HG02981 (cell line): ENCODE results near the gene PIK3R3.
"Not testable (repeated sequence)": the region's sequence is repeated elsewhere in the genome, so short reads cannot be mapped to it uniquely, and the experiment has no call there.

ENCODE experiments used
- ATAC-seq: cut with Tn5 transposase; IDR thresholded peaks from one replicate; pipeline ENCODE4 v1.9.1; 2021; ENCODE audit warnings: mild to moderate bottlenecking, moderate library complexity; ENCODE audit not compliant: unreplicated experiment

Gene PIK3R3

DNA sequence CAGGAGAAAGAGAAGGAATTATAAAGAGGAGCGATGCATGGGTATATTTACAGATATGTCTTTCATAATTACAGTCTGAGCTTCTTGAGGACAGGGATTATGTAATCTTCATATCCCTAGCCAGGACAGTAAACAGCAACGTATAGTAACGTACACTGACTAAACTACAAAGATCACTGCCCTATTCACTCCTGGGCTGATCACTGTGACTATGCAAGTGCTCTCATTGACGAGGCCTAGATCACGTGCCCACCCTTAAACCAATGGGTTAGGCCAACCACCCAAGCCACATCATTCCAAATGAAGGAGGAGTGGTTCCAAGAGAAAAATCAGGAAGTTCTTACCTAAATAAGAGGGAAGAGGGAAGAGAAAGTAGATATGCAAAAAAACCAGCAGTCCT lies 18.5 kb downstream of the PIK3R3 start:
- ATAC-seq, result no peak

GRCh38 chr1:46112108-46112507 lies 20.3 kb downstream of the PIK3R3 start:
- ATAC-seq, result no peak

GRCh38 chr1:46110521-46110920 lies 21.9 kb downstream of the PIK3R3 start:
- no peak for ATAC-seq

DNA sequence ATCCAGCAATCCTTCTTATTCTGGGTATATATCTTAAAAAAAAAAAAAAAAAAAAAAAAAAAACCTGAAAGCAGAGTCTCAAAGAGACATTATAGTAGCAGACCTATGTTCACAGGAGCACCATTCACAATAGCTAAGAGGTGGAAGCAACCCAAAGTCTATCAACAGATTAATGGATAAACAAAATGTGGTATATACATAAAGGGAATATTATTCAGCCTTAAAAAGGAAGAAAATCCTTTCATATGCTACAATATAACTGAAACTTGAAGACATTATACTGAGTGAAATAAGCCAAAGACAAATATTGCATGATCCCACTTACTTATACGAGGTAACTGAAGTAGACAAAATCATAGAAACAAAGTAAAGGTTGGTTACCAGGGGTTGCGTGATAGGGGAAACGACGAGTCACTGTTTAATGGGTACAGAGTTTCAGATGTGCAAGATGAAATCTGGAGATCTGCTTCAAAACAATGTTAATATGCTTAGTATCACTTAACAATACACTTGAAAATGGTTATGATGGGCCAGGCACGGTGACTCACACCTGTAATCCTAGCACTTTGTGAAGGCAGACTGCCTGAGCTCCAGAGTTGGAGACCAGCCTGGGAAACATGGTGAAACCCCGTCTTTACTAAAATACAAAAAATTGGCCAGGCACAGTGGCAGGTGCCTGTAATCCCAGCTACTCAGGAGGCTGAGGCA lies 29.5 kb downstream of the PIK3R3 start:
- ATAC-seq, result no peak

DNA sequence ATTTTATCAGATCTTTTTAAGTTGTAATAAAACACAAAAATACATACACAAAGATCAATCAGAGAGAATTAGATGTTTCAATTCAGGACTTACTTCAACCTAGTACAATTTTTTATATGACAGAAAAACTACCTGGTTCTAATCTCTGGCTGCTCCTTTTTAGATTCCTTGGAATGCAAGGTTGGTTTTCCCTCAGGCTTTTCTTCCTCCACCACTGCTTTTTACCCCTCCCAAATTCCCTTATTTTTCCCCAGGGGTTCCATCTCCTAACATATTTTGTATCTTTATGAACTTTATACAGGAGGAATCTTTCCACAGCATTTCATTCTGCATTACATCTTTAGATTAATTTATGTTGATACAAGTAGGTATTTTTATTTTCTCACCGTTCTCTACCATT lies 33.2 kb downstream of the PIK3R3 start:
- no peak for ATAC-seq

GRCh38 chr1:46098027-46098712 lies 34.3 kb downstream of the PIK3R3 start:
- no peak for ATAC-seq

DNA sequence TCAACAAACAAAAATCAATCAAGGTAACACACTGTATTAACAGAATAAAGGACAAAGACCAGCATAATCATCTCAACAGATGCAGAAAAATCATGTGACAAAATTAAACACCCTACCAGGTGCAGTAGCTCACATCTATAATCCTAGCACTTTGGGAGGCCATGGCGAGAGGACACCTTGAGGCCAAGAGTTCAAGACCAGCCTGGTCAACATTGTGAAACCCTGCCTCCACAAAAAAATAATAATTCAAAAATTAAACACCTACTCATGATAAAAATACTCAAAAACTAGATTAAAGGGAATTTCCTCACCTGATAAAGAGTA lies 35.3 kb downstream of the PIK3R3 start:
- ATAC-seq, result no peak

DNA sequence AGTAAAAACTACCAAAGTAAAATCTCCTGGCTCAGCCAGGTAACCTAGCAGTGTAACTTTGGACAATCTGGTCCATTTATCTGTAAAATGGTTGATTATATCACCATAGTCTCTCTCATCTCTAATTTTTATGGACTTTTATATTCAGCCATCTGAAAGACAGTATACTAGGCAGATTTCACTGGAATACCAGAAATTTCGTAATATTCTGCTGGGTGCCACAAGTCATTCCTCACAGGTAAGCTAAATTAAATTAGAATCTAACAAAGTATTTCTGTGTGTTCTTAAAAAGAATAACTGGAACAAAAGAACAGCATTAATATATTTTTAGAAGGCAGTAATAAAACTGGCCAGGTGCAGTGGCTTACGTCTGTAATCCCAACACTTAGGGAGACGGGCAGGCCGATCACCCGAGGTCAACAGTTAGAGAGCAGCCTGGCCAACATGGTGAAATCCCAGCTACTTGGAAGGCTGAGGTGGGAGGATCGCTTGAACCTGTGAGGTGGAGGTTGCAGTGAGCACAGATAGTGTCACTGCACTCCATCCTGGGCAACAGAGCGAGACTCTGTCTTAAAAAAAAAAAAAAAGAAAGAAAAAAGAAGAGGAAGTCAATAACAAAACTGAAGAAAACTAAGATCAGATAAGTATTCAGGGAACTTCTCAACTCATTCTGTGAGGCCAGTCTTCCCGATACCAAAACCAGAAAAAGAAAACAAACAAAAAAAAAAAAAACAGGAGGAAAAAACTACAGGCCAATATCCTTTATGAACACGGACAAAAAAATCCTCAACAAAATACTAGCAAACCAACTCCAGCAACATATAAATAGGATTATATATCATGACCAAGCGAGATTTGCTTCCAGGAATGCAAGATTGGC lies 35.9 kb downstream of the PIK3R3 start:
- ATAC-seq, result no peak

DNA sequence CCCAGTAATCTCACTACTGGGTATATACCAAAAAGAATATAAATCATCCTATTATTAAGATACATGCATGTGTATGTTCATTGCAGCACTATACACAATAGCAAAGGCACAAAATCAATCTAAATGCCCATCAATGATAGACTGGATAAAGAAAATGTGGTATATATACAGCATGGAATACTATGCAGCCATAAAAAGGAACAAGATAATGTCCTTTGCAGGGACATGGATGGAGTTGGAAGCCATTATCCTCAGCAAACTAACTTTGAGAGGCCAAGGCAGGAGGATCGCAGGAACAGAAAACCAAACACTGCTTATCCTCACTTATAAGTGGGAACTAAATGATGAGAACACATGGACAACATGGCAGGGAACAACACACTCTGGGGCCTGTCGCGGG lies 37.3 kb downstream of the PIK3R3 start:
- not testable (repeated sequence) for ATAC-seq

GRCh38 chr1:46094471-46095005 lies 37.9 kb downstream of the PIK3R3 start:
- no peak for ATAC-seq

- ATAC-seq, result not testable (repeated sequence)
Measured at GRCh38 chr1:46093832-46094231, 38.6 kb downstream of the PIK3R3 start.

DNA sequence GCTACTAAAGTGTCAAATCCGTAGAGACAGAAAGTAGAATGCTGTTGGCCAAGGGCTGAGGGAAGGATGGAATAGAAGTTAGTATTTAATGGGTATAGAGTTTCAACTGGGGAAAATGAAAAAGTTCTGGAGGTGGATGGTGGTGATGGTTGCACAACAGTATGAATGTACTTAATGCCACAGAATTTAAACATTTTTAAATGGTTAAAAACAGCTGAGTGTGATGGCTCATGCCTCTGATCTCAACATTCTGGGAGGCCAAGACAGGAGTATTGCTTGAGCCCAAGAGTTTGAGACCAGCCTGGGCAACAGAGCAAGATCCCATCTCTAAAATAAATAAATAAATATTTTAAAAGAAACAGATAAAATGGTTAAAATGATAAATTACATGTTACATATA lies 44.5 kb downstream of the PIK3R3 start:
- no peak for ATAC-seq

DNA sequence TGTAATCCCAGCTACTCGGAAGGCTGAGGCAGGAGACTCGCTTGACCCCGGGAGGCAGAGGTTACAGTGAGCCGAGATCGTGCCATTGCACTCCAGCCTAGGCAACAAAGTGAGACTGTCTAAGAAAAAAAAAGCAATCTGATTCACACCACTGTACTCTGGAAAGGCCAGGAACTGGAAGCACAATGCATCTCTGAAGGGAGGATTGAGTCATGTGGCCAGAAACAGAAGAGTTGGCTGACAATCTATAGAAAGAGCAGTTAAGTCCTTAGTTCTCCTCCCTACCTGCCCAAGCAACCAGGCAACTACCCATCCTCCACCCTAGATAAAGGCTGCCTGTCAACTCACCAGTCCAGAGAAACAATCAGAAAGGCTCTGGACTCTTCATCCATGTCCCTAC lies 45.9 kb downstream of the PIK3R3 start:
- ATAC-seq, result no peak

DNA sequence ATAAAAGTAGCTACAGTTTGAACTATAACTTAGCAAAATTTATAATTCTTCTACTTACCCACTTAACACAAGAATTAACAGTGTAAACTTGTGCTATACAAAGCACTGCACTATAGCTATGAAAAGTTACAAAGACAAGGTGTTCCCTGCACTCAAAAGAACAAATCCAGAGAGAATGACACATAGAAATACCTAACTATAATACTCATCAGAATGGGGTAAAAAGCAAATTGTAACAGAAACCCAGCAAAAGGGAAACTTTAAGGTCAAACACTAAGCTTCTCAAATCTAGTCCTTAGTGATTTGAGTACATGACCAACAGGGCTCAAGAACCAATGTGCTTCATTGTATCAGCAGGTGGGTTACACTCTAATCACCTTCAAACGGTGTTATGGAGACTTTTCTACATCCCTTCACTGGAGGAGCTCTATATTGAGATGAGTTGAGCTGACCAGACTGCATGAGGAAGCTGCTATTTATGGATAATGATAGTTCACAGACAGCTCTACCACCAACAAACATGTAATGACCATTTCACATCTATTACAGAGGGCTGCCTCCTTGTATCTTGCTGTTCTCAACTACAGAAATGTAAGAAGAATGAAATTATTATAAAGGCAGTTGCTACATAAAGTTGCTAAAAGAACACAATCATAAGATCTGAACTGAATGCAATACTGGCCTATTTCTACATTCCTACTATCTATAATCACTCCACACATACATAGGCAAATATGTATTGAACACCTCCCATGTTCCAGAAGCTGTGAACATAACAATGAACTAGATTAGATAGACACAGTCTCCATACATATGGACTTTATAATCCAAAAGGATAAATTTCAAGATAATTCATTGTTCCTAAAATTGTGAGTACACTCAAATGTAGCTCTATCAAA lies 47.6 kb downstream of the PIK3R3 start:
- ATAC-seq, result no peak

- ATAC-seq, result no peak
Measured at GRCh38 chr1:46083579-46083978, 48.9 kb downstream of the PIK3R3 start.

GRCh38 chr1:46081619-46082018 lies 50.8 kb downstream of the PIK3R3 start:
- ATAC-seq, result no peak

DNA sequence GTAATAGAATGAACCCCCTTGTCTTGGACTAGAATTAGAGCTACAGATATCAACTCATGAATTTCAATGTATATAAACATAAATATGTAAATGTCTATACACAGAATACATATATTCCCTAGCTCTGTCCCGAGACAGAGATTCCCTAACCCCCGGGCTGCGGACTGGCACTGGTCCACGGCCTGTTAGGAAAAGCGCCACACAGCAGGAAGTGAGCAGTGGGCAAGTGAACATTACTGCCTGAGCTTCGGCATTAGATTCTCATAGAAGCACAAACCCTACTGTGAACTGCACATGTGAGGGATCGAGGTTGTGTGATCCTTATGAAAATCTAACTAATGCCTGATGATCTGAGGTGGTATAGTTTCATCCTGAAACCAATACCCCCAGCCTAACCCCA lies 51.2 kb downstream of the PIK3R3 start:
- no peak for ATAC-seq

GRCh38 chr1:46080257-46080656 lies 52.2 kb downstream of the PIK3R3 start:
- ATAC-seq, result no peak

DNA sequence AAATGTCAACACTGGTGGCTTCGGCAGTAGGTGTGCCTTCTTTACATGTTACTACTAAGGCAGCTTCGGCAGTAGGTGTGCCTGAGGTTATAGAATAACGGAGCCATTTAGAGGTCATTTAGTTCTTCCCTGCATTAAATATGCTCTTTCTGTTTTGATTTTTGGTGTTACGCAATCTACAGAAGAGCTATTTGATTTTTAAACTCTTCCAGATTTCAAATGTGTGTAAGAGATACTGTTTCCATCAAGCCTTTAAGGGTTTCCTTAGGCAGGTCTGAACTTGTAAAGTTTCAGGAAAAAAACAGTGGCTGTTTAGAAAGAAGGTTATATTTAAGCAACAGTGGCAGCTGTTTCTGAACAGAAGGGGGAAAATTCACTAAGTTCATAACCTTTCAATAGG lies 54.8 kb downstream of the PIK3R3 start:
- ATAC-seq, result no peak

DNA sequence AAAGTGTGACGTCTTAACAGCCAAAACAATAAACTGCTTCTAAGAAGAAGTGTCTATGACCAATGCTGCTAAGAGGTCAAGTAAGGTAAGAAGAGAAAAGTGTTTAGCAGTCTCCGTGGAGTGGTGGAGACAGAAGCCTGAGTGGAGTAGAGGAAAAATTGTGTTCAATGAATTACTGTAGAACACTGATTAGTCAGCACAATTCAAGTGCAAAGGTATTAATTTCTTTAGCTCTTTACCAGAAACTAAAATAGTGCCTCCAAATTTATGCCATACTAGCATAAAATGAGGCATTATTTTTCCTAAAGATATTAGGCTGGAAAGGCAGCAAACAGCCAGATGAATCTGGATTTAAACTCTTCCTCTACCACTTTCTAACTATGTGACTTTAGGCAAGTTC lies 56.1 kb downstream of the PIK3R3 start:
- ATAC-seq, result no peak

DNA sequence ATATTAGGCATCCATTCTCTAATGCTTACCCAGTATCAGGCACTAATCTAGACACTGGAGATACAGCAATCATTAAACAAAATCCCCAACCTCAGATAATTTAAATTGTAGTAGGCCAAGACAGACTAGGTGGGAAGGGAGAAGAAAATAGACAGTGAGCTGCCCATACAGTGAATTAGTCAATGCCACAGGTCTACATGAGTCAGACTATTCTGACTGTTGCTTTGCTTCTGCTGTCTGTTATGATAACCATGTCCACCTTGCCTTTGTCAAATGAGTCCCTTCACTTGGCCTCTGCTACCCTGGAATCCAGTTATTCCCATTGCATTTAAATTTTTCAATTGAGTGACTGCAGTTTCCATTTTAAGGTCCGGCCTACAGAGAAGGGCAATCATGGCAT lies 59.5 kb downstream of the PIK3R3 start:
- no peak for ATAC-seq
